GM19035 (cell line): ENCODE data around the gene BDH1.
"Not testable (repeated sequence)": the region's sequence is repeated elsewhere in the genome, so short reads cannot be mapped to it uniquely, and the experiment has no call there.

Experiments used
- ATAC-seq: cut with Tn5 transposase; IDR thresholded peaks from one replicate; pipeline ENCODE4 v1.9.1; 2021; ENCODE audit not compliant: unreplicated experiment

BDH1 gene, protein sequence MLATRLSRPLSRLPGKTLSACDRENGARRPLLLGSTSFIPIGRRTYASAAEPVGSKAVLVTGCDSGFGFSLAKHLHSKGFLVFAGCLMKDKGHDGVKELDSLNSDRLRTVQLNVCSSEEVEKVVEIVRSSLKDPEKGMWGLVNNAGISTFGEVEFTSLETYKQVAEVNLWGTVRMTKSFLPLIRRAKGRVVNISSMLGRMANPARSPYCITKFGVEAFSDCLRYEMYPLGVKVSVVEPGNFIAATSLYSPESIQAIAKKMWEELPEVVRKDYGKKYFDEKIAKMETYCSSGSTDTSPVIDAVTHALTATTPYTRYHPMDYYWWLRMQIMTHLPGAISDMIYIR

DNA sequence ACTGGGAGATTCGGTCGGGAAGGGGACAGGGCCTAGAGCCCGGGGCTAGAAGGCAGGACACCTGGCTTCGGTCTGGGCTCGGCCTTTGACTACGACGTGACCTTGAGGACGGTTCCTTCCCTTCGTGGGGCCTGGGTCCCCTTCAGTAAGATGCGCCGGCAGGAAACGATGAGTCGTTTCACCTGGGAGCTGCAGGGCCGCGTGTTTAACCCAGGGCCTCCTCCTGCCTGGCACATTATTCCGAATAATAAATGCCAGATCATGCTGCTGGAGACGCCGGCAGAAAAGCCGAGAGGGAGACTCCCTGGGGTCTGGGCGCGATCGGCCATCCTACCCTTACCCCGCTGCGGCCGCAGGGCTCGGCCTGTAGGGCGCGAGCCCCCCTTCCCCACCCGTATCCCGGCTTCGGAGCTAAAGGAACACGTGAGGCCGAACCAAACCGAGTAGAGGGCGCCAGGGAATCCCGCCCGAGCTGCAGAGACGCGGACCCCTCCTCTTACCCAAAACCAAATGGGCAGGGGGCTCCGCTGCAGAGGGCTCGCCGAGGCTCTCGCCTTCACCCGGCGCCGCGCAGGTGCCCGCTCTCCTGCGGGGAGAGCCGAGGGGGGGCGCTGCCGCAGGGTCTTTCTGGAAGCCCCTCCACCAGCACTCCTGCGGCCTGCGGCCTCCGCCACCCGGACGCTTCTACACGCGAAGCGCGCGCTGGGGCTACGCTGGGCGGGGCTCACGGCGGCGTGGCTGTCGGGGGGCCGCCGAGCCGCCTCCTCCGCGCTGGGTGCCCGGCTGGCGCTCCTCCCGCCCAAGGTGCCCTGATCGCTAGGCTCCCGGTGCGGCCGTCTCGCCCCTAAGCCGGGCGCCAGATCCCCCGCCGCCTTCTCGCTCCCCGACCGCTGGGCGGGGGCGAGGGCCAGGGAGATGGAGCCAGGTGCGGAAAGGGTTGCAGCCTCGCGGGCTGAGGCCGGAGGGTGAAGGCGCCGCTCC, at the start of gene BDH1:
BDH1 (minus strand) TSS at position 688 of the 981 bp plus-strand sequence. CDS start 9,525 bp downstream, outside the sequence.
- peak; percentile 35 for ATAC-seq

DNA sequence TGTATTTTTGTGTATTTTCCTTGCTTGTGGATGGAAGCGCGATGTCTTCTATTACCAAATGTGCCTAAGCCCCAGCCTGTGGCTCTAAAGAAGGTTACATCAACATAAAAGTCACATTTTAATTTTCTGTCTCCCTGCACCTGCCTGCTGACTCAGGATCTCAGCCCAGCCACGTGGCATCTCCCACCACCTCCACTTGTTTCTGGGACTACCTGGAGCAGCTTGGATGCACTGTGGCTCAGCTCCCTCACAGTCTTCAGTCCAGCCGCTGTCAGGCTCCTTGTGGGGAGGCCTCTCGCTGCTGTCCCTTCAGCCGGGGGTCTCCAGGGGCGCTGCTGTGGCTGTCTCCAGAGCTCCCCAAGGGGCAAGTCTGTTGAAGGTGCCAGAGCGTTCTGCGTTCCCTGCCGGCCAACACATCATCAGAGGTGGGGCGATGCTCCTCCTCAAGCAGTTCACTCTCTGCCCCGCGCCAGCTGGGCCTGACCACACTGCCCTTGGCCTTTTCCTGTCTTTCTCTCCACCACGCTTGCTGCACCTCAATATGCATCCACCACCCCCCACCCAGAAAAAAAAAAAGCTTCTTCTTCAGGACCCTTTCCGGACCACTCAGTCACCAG, 47.7 kb upstream of the BDH1 start:
- no peak for ATAC-seq

DNA sequence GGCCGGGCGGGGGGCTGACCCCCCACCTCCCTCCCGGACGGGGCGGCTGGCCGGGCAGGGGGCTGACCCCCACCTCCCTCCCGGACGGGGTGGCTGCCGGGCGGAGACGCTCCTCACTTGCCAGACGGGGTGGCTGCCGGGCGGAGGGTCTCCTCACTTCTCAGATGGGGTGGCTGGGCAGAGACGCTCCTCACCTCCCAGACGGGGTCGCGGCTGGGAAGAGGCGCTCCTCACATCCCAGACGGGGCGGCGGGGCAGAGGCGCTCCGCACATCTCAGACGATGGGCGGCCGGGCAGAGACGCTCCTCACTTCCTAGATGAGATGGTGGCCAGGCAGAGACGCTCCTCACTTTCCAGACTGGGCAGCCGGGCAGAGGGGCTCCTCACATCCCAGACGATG, 46.6 kb upstream of the BDH1 start:
- ATAC-seq: not testable (repeated sequence)

DNA sequence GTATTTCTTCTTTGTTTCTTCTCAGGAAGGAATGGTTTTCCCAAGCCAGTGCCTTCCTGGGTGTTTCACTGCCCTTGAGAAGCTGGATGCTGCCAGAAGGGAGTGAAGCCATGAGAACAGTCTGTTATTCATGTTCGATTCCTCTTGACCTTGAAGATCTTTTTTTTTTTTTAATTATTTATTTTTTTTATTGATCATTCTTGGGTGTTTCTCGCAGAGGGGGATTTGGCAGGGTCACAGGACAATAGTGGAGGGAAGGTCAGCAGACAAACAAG, 45.7 kb upstream of the BDH1 start:
- not testable (repeated sequence) for ATAC-seq

DNA sequence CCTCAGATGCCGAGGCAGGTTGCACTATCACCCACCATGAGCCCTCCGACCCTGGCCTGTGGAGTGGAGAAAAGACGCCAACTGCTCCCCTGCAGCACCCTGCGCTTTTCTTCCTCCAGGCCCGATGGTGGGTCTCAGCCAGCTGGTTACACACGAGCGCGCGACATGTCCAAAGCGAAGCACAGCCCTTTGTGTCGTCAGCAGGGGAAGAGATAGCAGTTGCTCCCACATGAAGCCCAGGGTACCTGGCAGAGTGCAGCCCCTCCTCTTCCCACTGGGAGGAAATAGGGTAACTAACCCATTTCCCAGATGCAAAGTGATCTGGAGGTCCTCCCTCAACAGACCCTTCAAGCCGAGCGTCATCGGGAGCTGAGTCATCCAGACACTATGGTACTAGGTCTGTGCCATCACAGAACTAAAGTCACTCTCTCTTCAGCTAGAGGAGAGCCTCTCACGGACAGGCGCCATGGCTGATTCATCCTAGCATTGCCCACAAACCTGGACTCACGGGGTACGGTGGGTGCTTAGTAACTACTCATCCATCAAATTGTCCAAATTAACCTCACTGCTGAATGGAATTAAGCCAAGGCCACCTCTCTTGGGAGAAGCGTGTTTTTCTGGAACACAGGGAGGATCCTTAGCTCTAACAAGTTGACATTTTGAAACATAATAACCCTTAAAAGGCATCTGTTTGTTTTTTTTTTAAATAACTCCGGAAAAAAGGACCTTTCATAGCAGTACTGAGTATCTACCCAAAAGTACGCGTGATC, 45.2 kb upstream of the BDH1 start:
- no peak for ATAC-seq

DNA sequence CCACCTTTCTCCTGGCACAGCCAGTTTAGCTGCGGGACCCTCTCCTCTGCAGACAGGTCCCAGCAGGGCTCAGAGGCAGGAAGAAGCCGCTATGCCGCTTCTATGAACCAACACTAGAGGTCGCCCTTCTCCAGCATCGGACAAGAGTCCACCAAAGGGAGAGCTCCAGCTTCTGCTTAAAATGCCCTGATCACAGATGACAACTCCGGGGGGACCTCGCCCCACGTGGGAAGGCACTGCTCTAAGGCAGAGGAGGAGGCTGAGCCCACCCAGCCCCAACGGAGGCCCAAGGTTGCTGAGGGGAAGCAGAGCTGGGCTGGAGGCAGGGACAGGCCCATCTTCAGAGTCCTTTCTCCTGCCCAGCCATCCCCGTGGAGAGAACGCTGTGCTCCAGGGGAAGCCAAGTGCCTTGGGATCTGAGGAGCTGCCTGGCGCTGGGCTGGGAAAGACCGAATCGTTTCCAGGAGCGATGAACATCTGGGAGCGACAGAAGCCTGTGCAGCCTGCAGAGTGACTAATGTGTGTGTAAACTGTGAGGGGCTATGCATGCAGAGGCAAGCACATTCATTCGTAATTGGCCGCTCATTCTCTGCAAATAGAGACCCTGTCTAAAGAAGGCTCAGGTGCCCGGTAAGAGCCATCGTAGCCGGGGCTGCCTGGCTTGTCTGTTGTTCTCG, 43.5 kb upstream of the BDH1 start:
- ATAC-seq: peak; percentile 89

DNA sequence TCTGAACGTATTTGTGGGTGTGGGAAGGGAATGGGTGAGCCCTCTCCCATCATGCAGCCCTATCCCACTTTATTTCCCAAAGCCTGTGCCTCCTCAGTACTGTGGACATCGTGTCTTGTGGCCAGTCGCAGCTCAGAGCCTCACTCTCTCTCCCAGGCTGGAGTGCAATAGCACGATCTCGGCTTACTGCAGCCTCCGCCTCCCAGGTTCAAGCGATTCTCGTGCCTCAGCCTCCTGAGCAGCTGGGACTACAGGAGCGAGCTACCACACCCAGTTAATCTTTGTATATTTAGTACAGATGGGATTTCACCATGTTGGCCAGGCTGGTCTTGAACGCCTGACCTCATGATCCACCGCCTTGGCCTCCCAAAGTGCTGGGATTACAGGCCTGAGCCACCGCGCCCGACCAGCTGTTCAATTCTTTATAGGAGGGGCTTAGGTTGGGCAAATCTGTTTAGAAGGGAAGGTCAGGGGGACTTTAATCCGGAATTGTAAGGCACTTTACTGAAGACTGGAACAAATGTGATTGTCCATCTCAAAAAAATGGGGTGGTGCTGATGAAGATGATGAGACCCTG, 42.7 kb upstream of the BDH1 start:
- no peak for ATAC-seq

DNA sequence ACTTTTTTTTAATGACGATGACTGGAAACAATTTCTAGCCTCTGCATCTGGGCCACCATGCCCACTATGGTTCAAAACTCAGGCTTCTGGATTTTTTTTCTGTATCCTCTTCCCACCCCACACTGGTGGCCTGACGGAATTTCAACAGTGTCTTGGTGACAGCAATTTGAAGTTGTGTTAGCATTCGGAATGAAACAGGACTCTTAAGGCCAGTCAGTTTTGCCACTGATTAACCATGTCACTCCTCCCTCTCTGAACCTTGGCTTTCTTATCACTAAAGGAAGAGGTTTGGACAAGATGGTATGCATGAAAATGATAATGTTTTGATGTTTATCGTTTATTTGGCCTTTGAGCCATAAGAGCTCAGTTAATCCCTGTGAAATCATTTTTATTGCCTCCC, 41.6 kb upstream of the BDH1 start:
- no peak for ATAC-seq

DNA sequence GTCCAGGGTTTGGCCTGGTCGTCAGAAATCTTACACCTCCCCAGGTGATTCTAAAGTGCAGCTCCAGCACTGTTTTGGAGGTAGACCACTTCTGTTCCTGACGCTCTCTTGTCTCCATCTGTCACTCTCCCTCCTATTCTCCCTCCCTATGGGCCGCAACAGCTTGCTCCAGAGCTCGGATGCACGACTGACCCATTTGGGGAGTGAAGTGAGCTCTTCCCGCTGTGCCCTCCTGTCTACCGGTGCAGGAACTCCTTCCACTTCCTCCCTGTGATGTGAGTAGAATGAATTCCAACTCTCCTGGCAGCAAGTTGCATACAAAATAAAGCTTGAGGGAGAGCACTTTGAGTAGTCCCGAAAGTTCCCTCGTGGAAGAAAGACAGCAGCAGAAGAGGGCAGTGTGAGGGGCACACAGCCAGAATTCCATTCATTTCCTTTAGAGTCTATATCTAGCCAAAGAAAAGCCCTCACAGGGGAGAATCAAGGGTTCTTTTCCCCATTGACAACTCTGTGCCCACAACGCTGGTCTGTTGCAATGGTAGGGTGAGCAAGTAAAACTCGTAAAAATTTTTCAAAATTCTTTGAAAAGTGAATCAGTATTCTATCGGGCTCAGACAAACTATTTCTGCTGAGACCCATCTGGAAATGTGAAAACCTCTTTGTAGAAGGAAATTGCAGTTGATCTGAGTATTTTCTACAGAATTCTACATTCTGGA, 39.9 kb upstream of the BDH1 start:
- ATAC-seq: no peak

DNA sequence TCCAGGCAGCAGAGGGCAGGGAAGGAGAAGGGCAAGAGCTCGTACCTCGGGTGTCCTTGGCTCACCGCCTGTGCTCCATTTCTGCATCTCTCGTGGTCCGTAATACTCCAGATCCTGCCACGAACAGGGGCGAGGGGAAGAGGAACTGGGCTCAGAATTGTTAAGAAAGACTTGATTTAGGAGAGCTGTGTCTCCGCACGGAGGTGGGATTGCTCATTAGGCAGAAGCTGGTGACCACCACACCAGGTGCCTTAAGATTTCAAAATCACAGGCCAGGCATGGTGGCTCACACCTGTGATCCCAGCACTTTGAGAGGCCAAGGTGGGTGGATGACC, 37.2 kb upstream of the BDH1 start:
- no peak for ATAC-seq

DNA sequence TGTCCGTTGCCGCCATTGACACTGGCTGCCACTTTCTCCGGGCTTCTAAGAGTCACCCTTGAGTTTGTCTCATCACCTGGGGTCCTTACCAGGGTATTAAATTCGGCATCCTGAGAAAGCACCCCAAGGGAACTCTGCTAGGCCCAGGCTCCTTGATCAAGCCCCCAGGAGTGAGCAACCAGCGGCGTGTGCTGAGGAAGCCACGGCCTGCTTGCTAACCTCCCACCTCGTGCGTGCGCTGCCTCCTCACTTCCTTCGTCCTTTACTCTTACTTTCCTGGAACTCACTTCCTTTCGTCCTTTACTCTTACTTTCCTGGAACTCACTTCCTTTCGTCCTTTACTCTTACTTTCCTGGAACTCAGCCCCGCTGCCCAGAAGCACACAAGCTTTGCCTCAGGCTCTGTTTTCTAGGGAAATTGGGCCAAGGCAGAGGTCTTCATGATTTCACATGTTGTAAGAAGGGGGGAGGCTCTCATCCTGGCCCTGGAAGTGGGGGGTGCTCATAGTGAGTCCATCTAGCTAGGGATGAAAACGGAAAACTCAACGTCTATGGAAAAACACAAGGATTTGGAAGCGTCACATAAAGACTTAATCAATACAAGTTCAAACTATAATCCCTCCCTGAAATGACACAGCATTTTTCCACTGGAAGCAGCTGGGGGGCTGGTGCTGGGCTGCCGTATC, 36.7 kb upstream of the BDH1 start:
- no peak for ATAC-seq

DNA sequence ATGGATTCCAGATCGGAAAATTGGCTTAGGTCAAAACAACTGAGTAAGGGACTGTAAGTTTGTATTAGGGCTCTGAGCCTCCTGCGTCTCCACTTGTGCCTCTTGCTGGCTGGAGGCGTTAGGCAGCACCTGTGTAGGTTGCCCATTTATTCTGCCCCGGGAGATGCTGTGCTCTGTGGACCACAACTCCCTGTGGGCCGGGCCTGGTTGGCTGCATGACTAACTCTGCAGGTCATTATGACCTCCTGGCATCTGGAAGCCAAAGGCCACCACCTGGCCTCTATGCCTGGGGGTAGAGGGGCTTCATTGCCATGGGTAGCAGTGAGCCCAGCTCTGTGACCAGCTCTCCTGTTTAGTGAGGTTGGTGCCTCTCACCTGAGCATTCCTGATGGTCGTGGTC, 36.0 kb upstream of the BDH1 start:
- no peak for ATAC-seq

DNA sequence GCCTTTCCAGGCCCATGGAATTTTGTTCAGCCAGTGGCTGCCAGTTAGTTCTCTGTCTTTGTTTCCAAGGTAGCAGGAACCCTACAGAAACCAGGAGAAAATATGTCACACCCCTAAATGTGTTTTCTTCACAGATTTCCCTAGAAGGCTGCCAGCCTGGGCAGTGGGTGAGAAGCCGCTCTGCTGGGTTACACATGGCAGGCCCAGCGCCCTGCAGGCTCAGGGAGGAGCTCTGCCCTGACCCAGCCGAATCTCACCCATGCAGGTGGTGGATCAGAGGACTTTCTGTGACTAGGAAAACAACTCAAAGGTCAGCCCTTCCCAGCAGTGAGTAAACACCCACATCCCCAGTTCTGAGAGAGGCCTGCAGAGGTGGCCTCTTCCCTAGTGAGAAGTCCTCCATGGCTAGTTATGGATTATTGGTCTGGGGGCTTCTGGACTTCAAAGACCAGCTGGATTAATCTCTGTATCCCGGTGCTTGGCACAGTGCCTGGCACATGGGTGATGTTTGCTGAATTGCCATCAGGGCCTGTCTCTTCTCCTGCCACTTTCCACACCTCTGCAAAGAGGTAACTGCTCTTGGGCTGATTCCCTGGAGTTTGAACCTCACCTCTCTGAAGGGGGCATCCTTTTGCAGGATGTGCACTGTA, 34.7 kb upstream of the BDH1 start:
- no peak for ATAC-seq

DNA sequence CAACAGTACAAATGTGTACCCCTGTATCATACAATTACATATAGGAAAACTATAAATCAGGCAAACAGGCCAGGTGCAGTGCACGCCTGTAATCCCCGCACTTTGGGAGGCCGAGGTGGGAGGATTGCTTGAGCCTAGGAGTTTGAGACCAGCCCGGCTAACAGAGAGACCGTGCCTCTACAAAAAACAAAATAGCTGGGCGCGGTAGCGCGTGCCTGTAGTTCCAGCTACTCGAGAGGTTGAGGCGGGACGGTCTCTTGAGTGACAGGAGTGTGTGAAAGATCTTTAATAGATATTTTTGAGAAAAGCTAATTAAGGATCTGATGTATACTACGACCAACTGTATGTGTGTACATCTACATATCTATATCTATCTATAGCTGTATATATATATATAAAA, 33.8 kb upstream of the BDH1 start:
- no peak for ATAC-seq

DNA sequence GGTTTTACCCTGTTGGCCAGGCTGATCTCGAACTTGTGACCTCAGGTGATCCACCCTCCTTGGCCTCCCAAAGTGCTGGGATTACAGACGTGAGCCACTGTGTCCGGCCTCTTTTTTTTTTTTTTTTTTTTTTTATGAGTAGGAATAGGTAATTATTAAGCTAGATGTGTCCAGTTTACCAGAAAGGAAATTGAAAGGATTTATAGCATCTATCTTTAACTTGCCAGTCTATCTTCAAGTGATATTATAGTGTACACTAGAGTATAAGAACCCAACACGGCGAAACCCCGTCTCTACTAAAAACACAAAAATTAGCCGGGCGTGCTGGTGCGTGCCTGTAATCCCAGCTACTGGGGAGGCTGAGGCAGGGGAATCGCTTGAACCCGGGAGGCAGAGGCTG, 31.0 kb upstream of the BDH1 start:
- ATAC-seq: not testable (repeated sequence)

DNA sequence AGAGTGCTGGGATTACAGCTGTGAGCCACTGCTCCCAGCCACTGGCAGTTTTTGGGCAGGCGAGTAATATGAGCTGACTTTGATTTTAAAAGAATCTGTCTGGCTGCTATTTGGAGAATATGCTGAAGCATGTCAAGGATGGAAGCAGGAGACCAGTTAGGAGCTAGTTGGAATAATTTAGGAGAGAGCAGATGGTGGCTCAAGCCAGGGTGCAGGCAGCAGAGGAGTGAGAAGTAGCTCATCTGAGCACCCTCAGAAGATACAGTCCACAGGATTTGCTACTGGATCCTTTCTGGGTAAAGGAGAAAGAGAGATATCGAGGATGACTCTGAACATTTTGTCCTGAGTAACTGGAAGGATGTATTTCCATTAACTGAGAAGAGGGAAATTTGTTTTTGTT, 30.4 kb upstream of the BDH1 start:
- no peak for ATAC-seq

DNA sequence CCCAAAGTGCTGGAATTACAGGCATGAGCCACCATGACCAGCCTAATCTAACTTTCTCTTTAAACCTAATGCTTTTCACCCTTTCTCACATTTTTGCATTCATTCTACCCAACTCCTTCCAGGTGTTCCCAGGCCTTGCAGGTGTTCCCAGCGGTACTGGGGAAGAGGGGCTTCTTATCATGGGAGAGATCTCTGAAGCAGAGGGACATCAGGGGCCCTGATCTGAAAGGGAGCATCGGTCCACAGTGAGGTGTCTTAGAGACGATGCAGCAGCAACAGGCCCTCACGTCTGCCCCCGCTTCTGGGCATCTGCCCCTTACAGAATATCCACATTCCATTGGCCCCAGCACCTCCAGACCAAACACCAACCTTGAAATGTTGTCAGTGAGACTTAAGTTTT, 29.0 kb upstream of the BDH1 start:
- no peak for ATAC-seq

DNA sequence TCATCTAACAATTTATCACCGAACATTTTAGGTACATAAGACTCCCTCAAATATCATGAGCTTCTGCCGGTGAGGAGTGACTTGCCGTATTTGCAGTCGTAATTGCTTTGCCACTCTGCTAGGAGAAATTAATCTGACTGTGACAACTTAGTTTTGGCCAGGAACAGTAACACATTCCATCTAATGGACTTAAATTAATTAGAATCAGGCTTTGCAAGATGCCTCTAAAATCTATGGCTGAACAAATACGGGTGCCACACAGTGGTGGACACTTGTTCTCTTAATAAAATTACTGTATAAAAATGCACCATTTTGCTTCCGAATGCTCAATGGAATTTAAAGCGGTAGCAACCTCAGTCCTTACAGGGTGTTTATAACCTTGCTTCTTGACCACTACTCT, 27.6 kb upstream of the BDH1 start:
- ATAC-seq: no peak

DNA sequence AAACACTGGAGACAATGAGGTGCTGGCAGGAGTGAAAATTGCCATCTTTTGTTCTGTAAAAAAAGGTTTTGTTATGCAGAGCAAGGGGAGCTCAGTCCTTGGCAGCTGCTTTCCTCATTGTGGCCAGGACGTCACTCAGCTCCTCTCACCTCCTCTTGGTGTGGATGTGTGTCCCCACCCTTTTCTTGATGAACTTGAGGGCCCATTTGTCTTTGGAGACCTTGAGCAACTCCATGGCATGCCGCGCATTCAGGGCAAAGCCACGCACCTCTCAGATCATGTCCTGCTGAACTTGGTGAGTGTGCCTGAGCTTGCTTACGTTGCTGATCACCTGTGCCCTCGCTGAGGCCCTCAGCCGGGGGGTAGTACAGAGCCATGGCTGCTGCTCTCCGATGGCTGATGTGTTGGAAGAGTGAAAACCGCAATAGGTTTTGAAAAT, 24.5 kb upstream of the BDH1 start:
- ATAC-seq: no peak
